ENCODE measurements around the gene ARID1B. TPM values are rescaled to one million over a fixed set of nuclear protein-coding genes. Genes with fewer than 3 reads are reported as not detected.

The ARID1B gene
- total RNA-seq, 1 donor, result 55.0 TPM

DNA sequence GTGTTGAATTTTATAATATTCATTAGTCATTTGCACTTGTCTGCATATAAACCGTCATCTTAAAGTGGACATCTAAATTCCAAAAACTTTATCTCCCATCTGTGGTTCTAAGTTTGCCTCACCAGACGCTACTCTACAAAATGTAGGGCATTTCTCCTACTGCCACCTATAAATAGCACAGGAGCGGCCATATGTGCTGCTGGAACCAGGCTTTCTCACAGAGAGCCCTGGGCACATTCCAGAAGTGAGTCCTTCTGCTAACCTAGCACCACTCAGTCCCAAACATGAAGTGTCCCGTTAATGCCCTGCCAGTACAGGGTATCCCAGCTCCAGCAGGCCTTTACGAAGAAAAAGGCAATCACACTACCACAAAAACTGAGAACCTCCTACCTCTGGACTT, 392.5 kb downstream of the ARID1B start:
- Histone ChIP-seq H4K20me1 (ENCODE audit: insufficient read depth, low read length) (no peaks in the 10 kb centered on the region), H3K27ac (ENCODE audit: low read depth, low read length) (no peak overlapping the region), H2AFZ (ENCODE audit: low read length) (no peak overlapping the region), H3K4me3 (ENCODE audit: insufficient read depth, low read length) (no peak overlapping the region), H3K9me3 (ENCODE audit: low read depth, low read length) (no peaks in the 10 kb centered on the region), H3K79me2 (ENCODE audit: insufficient read depth, low read length) (no peaks in the 10 kb centered on the region), H3K36me3 (ENCODE audit: insufficient read depth, low read length) (peaks cover 18% of the 10 kb centered on the region), H3K27me3 (ENCODE audit: insufficient read depth, low read length) (no peaks in the 10 kb centered on the region), H3K4me2 (ENCODE audit: insufficient read depth, low read length) (no peak overlapping the region), H3K4me1 (ENCODE audit: insufficient read depth, low read length) (no peaks in the 10 kb centered on the region)
- DNase-seq (ENCODE audit: insufficient read length, low spot score, missing footprints), result no peak
- TF ChIP-seq, protein P1, sequence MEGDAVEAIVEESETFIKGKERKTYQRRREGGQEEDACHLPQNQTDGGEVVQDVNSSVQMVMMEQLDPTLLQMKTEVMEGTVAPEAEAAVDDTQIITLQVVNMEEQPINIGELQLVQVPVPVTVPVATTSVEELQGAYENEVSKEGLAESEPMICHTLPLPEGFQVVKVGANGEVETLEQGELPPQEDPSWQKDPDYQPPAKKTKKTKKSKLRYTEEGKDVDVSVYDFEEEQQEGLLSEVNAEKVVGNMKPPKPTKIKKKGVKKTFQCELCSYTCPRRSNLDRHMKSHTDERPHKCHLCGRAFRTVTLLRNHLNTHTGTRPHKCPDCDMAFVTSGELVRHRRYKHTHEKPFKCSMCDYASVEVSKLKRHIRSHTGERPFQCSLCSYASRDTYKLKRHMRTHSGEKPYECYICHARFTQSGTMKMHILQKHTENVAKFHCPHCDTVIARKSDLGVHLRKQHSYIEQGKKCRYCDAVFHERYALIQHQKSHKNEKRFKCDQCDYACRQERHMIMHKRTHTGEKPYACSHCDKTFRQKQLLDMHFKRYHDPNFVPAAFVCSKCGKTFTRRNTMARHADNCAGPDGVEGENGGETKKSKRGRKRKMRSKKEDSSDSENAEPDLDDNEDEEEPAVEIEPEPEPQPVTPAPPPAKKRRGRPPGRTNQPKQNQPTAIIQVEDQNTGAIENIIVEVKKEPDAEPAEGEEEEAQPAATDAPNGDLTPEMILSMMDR (IDR thresholded peaks at IDR 0.05; ENCODE audit: extremely low read depth, low read depth, low read length), result no peak

DNA sequence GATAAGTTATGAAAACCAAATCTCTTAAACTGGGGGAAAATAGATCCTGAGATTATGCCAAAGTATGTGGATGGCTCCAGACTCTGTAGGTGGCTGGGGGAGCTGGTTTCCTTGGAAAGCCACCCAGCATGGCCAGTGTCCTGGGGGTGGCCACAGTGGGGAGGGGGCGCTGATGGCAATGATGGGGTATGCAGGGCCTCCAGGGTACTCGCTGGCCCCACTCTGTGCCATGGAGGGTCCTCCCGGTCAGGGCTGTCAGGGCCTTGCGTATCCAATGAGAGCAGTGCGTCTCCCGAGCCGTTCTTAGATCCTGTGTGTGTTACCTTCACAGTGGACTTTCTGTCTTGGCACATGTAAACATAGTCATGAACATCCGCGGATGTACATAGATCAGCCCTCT, 393.4 kb downstream of the ARID1B start:
- no peaks in the 10 kb centered on the region for H3K4me1 ChIP-seq (ENCODE audit: insufficient read depth, low read length)
- H4K20me1 ChIP-seq (ENCODE audit: insufficient read depth, low read length), result no peaks in the 10 kb centered on the region
- no peaks in the 10 kb centered on the region for H3K27me3 ChIP-seq (ENCODE audit: insufficient read depth, low read length)
- no peaks in the 10 kb centered on the region for H3K9me3 ChIP-seq (ENCODE audit: low read depth, low read length)
- H3K36me3 ChIP-seq (ENCODE audit: insufficient read depth, low read length), result peaks cover 18% of the 10 kb centered on the region
- DNase-seq (ENCODE audit: insufficient read length, low spot score, missing footprints), result no peak
- TF ChIP-seq, protein P1 (IDR thresholded peaks at IDR 0.05; ENCODE audit: extremely low read depth, low read depth, low read length), result no peak
- no peak overlapping the region for H3K27ac ChIP-seq (ENCODE audit: low read depth, low read length)
- H3K79me2 ChIP-seq (ENCODE audit: insufficient read depth, low read length), result no peaks in the 10 kb centered on the region
- no peak overlapping the region for H3K4me2 ChIP-seq (ENCODE audit: insufficient read depth, low read length)
- H2AFZ ChIP-seq (ENCODE audit: low read length), result no peak overlapping the region
- H3K4me3 ChIP-seq (ENCODE audit: insufficient read depth, low read length), result no peak overlapping the region

DNA sequence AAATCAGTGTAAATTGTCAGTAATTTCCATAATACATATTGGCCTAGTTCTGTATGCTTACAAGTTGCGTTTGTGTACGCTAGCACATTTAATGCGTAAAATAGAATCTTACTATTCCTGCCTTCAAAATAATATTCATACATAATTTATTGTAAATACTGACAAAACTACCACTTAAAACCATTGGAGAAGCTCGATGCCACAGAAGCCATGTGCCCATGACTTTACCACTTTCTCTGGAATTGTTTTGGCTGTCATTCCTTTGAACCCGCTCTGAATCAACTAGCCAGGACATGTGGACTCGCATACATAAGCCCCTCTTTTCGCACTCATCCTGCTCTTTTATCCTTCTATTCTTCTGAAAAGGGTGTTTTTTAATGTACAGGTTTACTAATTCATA, 394.6 kb downstream of the ARID1B start:
- DNase-seq (ENCODE audit: insufficient read length, low spot score, missing footprints), result no peak
- no peaks in the 10 kb centered on the region for H3K4me1 ChIP-seq (ENCODE audit: insufficient read depth, low read length)
- H3K4me2 ChIP-seq (ENCODE audit: insufficient read depth, low read length), result no peak overlapping the region
- H3K27ac ChIP-seq (ENCODE audit: low read depth, low read length), result no peak overlapping the region
- no peaks in the 10 kb centered on the region for H3K9me3 ChIP-seq (ENCODE audit: low read depth, low read length)
- no peak overlapping the region for H3K4me3 ChIP-seq (ENCODE audit: insufficient read depth, low read length)
- TF ChIP-seq, protein P1 (IDR thresholded peaks at IDR 0.05; ENCODE audit: extremely low read depth, low read depth, low read length), result no peak
- peaks cover 17% of the 10 kb centered on the region for H3K36me3 ChIP-seq (ENCODE audit: insufficient read depth, low read length)
- H3K27me3 ChIP-seq (ENCODE audit: insufficient read depth, low read length), result no peaks in the 10 kb centered on the region
- H4K20me1 ChIP-seq (ENCODE audit: insufficient read depth, low read length), result no peaks in the 10 kb centered on the region
- H3K79me2 ChIP-seq (ENCODE audit: insufficient read depth, low read length), result no peaks in the 10 kb centered on the region
- no peak overlapping the region for H2AFZ ChIP-seq (ENCODE audit: low read length)

DNA sequence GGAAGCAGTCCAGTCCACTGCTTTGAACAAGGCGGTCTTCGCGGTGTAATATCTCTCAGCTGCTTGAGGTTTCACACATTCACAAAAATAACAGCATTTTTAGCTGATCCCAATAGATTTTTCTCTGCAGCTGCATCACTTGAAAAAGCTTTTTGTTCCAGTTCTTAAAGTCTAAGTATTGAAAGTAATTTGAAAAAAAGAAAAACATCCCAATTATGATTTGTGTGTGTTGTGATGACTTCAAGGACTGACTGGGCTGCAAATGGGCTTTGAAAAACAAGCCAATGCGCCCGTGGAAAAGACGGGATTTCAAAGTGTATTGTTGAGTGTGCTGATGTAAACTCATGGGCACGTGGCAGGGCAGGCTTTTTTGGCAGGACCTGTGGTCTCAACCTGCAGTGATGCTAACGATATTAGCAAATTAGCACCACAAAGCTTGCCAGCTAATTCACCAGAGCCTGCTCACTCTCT, 395.1 kb downstream of the ARID1B start:
- DNase-seq (ENCODE audit: insufficient read length, low spot score, missing footprints), result no peak
- Histone ChIP-seq H4K20me1 (ENCODE audit: insufficient read depth, low read length) (no peaks in the 10 kb centered on the region), H3K4me2 (ENCODE audit: insufficient read depth, low read length) (no peak overlapping the region), H3K27ac (ENCODE audit: low read depth, low read length) (no peak overlapping the region), H3K27me3 (ENCODE audit: insufficient read depth, low read length) (no peaks in the 10 kb centered on the region), H3K4me3 (ENCODE audit: insufficient read depth, low read length) (no peak overlapping the region), H3K36me3 (ENCODE audit: insufficient read depth, low read length) (peaks cover 13% of the 10 kb centered on the region), H3K4me1 (ENCODE audit: insufficient read depth, low read length) (no peaks in the 10 kb centered on the region), H2AFZ (ENCODE audit: low read length) (no peak overlapping the region), H3K79me2 (ENCODE audit: insufficient read depth, low read length) (no peaks in the 10 kb centered on the region), H3K9me3 (ENCODE audit: low read depth, low read length) (no peaks in the 10 kb centered on the region)
- TF ChIP-seq, protein P1 (IDR thresholded peaks at IDR 0.05; ENCODE audit: extremely low read depth, low read depth, low read length), result no peak
